HFFc6 (cell line): Measurements from ENCODE around the gene PDE4B. TPM values are rescaled to one million over a fixed set of nuclear protein-coding genes. Genes with fewer than 3 reads are reported as not detected.
"Not testable (repeated sequence)": the region's sequence is repeated elsewhere in the genome, so short reads cannot be mapped to it uniquely, and the experiment has no call there.

Source experiments
- DNase-seq: peaks from one replicate; pipeline ENCODE4 v3.0.0-alpha.2; 2018
- H3K27ac Mint-ChIP-seq: 2 replicates; pipeline ENCODE4 v1.8.0; 2020; ENCODE audit warnings: mild to moderate bottlenecking, mixed read lengths
- H3K27me3 Mint-ChIP-seq: 2 replicates; pipeline ENCODE4 v1.8.0; 2021; ENCODE audit warnings: mild to moderate bottlenecking, moderate library complexity, mixed read lengths; ENCODE audit not compliant: insufficient read depth
- H3K36me3 Mint-ChIP-seq: 2 replicates; pipeline ENCODE4 v1.8.0; 2021; ENCODE audit warnings: low read depth, mixed read lengths
- H3K4me1 Mint-ChIP-seq: 2 replicates; pipeline ENCODE4 v1.8.0; 2020; ENCODE audit warnings: low read depth, mixed read lengths
- H3K4me3 Mint-ChIP-seq: 2 replicates; pipeline ENCODE4 v1.8.0; 2020; ENCODE audit warnings: mild to moderate bottlenecking, moderate library complexity, mixed read lengths
- H3K9me3 Mint-ChIP-seq: 2 replicates; pipeline ENCODE4 v1.8.0; 2020; ENCODE audit warnings: mild to moderate bottlenecking, mixed read lengths
- CTCF ChIP-seq: fragments of 200-600 bp; sonication (generic); IDR thresholded peaks from 2 replicates; pipeline ENCODE4 v1.5.0; 2021; ENCODE audit warnings: antibody characterized with exemption, mild to moderate bottlenecking
- total RNA-seq, 6 experiments: library from RNA; stranded (reverse); fragmentation: NEBNext Ultra II Directional; extraction: Animal tissue kit (Norgen Biotek cat#: 25700); gene quantifications; 2 replicates in 1 of 6; 3 replicates in 5 of 6; pipeline ENCODE4 v1.2.3, GENCODE V29; 2021

Gene PDE4B
- total RNA-seq, 6 experiments from 2014 or later, result 34.9 to 57.6 (median 42.8) TPM

GRCh38 chr1:66088787-66089186 lies 296.1 kb downstream of the PDE4B start:
- TF ChIP-seq CTCF, result no peak
- Mint-ChIP-seq H3K9me3 (no peaks in the 10 kb centered on the region), H3K4me1 (no peaks in the 10 kb centered on the region), H3K27me3 (peaks cover 3% of the 10 kb centered on the region; the same call in 1 of the 2 replicates), H3K4me3 (no peak overlapping the region), H3K27ac (no peak overlapping the region), H3K36me3 (no peaks in the 10 kb centered on the region)
- DNase-seq, result no peak

DNA sequence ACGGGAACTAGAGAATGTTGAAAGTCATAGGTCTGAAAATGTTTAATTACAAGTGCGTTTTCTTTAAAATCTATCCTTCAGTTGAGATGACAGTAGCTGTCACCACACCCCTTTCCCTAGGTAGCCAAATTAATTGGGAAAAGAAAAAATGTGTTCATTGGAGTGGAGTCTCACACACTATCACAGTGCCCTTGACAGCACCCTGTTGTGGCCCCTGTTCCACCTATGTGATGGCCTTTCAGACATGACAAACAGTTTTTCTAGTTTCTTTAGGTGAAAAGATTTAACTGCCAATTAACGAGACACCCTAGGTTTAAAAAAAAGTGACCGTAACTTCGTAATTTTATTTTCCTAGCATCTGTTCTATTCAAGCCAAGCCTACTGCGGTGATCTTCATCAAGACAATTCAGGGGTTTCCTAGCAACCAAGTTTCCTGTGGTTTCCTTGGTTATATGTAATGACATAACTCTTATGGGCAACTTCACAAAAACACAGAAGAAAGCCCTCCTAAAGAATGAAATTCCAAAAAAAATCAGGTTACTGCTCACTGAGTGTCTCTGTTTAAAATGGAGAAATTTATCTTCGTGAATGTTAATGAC lies 298.3 kb downstream of the PDE4B start:
- H3K27me3 Mint-ChIP-seq, result no peaks in the 10 kb centered on the region
- H3K4me3 Mint-ChIP-seq, result no peak overlapping the region
- TF ChIP-seq CTCF, result no peak
- no peaks in the 10 kb centered on the region for H3K9me3 Mint-ChIP-seq
- H3K27ac Mint-ChIP-seq, result no peak overlapping the region
- no peaks in the 10 kb centered on the region for H3K4me1 Mint-ChIP-seq
- no peaks in the 10 kb centered on the region for H3K36me3 Mint-ChIP-seq
- DNase-seq, result no peak

GRCh38 chr1:66095190-66095589 lies 302.5 kb downstream of the PDE4B start:
- Mint-ChIP-seq H3K4me1 (no peaks in the 10 kb centered on the region), H3K36me3 (no peaks in the 10 kb centered on the region), H3K4me3 (no peak overlapping the region), H3K27ac (no peak overlapping the region), H3K9me3 (no peaks in the 10 kb centered on the region), H3K27me3 (peaks cover 2% of the 10 kb centered on the region; the same call in 1 of the 2 replicates)
- no peak for DNase-seq
- TF ChIP-seq CTCF, result no peak

DNA sequence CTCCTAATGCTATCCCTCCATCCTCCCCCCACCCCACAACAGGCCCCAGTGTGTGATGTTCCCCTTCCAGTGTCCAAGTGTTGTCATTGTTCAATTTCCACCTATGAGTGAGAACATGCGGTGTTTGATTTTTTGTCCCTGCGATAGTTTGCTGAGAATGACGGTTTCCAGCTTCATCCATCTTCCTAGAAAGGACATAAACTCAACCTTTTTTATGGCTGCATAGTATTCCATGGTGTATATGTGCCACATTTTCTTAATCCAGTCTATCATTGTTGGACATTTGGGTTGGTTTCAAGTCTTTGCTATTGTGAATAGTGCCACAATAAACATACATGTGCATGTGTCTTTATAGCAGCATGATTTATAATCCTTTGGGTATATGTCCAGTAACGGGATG lies 308.3 kb downstream of the PDE4B start:
- not testable (repeated sequence) for H3K9me3 Mint-ChIP-seq, H3K4me3 Mint-ChIP-seq, DNase-seq, H3K4me1 Mint-ChIP-seq, H3K27ac Mint-ChIP-seq, H3K36me3 Mint-ChIP-seq, H3K27me3 Mint-ChIP-seq

GRCh38 chr1:66104076-66104475 lies 311.4 kb downstream of the PDE4B start:
- DNase-seq, H3K27ac Mint-ChIP-seq, H3K36me3 Mint-ChIP-seq, H3K4me3 Mint-ChIP-seq, H3K4me1 Mint-ChIP-seq, H3K27me3 Mint-ChIP-seq, H3K9me3 Mint-ChIP-seq: not testable (repeated sequence)

DNA sequence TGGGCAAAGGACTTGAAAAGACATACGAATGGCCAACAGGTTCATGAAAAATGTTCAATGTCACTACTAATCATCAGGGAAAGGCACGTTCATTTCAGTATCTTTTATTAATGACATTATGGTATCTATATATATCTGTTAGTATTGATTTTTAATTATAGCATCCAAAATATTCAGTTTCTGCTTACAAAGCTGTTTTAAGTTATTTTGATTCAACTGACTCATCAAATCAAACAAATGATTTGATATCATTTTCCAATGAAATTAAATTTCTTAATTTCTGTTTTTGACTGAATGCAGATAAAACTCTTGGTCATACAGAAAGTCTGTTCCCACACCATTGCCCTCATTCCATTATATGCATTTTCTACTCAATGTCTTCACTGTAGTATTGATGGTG lies 315.9 kb downstream of the PDE4B start:
- no peaks in the 10 kb centered on the region for H3K9me3 Mint-ChIP-seq
- no peaks in the 10 kb centered on the region for H3K4me1 Mint-ChIP-seq
- no peaks in the 10 kb centered on the region for H3K36me3 Mint-ChIP-seq
- DNase-seq, result no peak
- peaks cover 2% of the 10 kb centered on the region; the same call in 1 of the 2 replicates for H3K27me3 Mint-ChIP-seq
- H3K4me3 Mint-ChIP-seq, result no peak overlapping the region
- H3K27ac Mint-ChIP-seq, result no peak overlapping the region
- TF ChIP-seq CTCF, result no peak
